Vagina (tissue), 2 donors: ENCODE results near the gene DCLRE1A. TPM values are rescaled to one million over a fixed set of nuclear protein-coding genes. Genes with fewer than 3 reads are reported as not detected.

ENCODE experiments used
- DNase-seq, 2 donors: peaks; one replicate each; pipeline ENCODE4 v3.0.0-alpha.2; 2017; ENCODE audit errors: extremely low spot score in 2 of 2
- H3K27ac ChIP-seq: fragments of 200-600 bp; sonication (generic); one replicate; pipeline ENCODE4 v1.5.1; 2019
- H3K27me3 ChIP-seq: fragments of 200-600 bp; sonication (generic); one replicate; pipeline ENCODE4 v1.5.1; 2019
- H3K36me3 ChIP-seq, 2 donors: fragments of 200-600 bp; sonication (generic); one replicate each; pipeline ENCODE4 v1.5.1; 2017 to 2019
- H3K4me1 ChIP-seq: fragments of 200-600 bp; sonication (generic); one replicate; pipeline ENCODE4 v1.5.1; 2019
- H3K4me3 ChIP-seq, 2 donors: fragments of 200-600 bp; sonication (generic); 1 replicate in 1 of 2; 2 replicates in 1 of 2; pipeline ENCODE4 v1.5.1; 2016 to 2019
- H3K9me3 ChIP-seq: fragments of 200-600 bp; sonication (generic); one replicate; pipeline ENCODE4 v1.5.1; 2019
- CTCF ChIP-seq, 3 experiments: fragments of 450-650 bp in 2 of 3; fragments of 200-600 bp in 1 of 3; sonication (generic) in 1 of 3; IDR thresholded peaks; one replicate each; pipeline ENCODE4 v1.5.1; 2017 to 2019; ENCODE audit warnings: antibody characterized with exemption in 3 of 3, mild to moderate bottlenecking in 2 of 3, moderate library complexity in 2 of 3
- POLR2A ChIP-seq, 2 donors: fragments of 450-650 bp; IDR thresholded peaks; one replicate each; pipeline ENCODE4 v1.6.1; 2017; ENCODE audit warnings: antibody characterized with exemption in 2 of 2, mild to moderate bottlenecking in 2 of 2, moderate library complexity in 2 of 2
- POLR2AphosphoS5 ChIP-seq, 2 donors: sonication (generic); formaldehyde crosslinking; IDR thresholded peaks; one replicate each; pipeline ENCODE4 v1.9.0; 2017; ENCODE audit warnings: antibody characterized with exemption in 2 of 2, mild to moderate bottlenecking in 2 of 2, low read depth in 1 of 2; ENCODE audit not compliant: insufficient read depth in 1 of 2
- intact Hi-C: fragments of 100-400 bp; cut with DNase I; formaldehyde crosslinking; loops from one replicate; pipeline ENCODE4 v1.15.1; 2023
- total RNA-seq: library from RNA; depleted of rRNA; stranded (reverse); fragments of >200 nt; gene quantifications from one replicate; pipeline ENCODE4 v1.2.3, GENCODE V29; 2016

Gene DCLRE1A
- 3.9 TPM for total RNA-seq

GRCh38 chr10:113854013-113854760 lies at the start of gene DCLRE1A, which contains the start of gene NHLRC2:
Gene DCLRE1A (minus strand): TSS chr10:113854082. CDS start chr10:113853182, 900 bp downstream.
Gene NHLRC2 (plus strand): TSS chr10:113854661. CDS start chr10:113854873, 212 bp downstream.
- TF ChIP-seq POLR2AphosphoS5 (IDR thresholded peaks at IDR 0.05; ENCODE audit: insufficient read depth in 1 of 2, low read depth in 1 of 2) (peak in 1 of 2 donors; percentile 39), POLR2A (IDR thresholded peaks at IDR 0.05) (no peak)
- peak within 1 kb of the TSS; percentile 90 for H3K27ac ChIP-seq
- peak within 1 kb of the TSS; percentile 75 to 95 for H3K4me3 ChIP-seq
- no peaks in the 10 kb centered on the region for H3K36me3 ChIP-seq
- H3K9me3 ChIP-seq = no peaks in the 10 kb centered on the region
- no peak for DNase-seq
- intact Hi-C loops = no loop called here
- H3K27me3 ChIP-seq = no peaks in the 10 kb centered on the region
- peaks cover 46% of the 10 kb centered on the region for H3K4me1 ChIP-seq

- Histone ChIP-seq H3K4me1 (no peaks in the 10 kb centered on the region), H3K27me3 (no peaks in the 10 kb centered on the region), H3K27ac (no peak overlapping the region), H3K4me3 (no peak overlapping the region), H3K36me3 (peaks cover 0 to 15% of the 10 kb centered on the region in 2 donors), H3K9me3 (no peaks in the 10 kb centered on the region)
- no peak for DNase-seq
- intact Hi-C loops = no loop called here
- no peak for TF ChIP-seq POLR2AphosphoS5 (IDR thresholded peaks at IDR 0.05; ENCODE audit: insufficient read depth in 1 of 2, low read depth in 1 of 2)
- no peak for TF ChIP-seq POLR2A (IDR thresholded peaks at IDR 0.05)
- TF ChIP-seq CTCF (IDR thresholded peaks at IDR 0.05) = no peak
Observed at GRCh38 chr10:113899952-113900598, 46.2 kb upstream of the DCLRE1A start.

GRCh38 chr10:113897693-113898618 lies 44.1 kb upstream of the DCLRE1A start:
- H3K9me3 ChIP-seq = no peaks in the 10 kb centered on the region
- no peak overlapping the region for H3K4me3 ChIP-seq
- no peaks in the 10 kb centered on the region for H3K27me3 ChIP-seq
- H3K27ac ChIP-seq = no peak overlapping the region
- TF ChIP-seq POLR2A (IDR thresholded peaks at IDR 0.05) (no peak), POLR2AphosphoS5 (IDR thresholded peaks at IDR 0.05; ENCODE audit: insufficient read depth in 1 of 2, low read depth in 1 of 2) (no peak), CTCF (IDR thresholded peaks at IDR 0.05) (no peak)
- peaks cover 0 to 9% of the 10 kb centered on the region in 2 donors for H3K36me3 ChIP-seq
- intact Hi-C loops = no loop called here
- H3K4me1 ChIP-seq = no peaks in the 10 kb centered on the region
- no peak for DNase-seq

GRCh38 chr10:113895018-113895417 lies 41.1 kb upstream of the DCLRE1A start:
- no peak overlapping the region for H3K4me3 ChIP-seq
- no peaks in the 10 kb centered on the region for H3K4me1 ChIP-seq
- TF ChIP-seq CTCF (IDR thresholded peaks at IDR 0.05) (no peak), POLR2AphosphoS5 (IDR thresholded peaks at IDR 0.05; ENCODE audit: insufficient read depth in 1 of 2, low read depth in 1 of 2) (no peak), POLR2A (IDR thresholded peaks at IDR 0.05) (no peak)
- intact Hi-C loops = no loop called here
- DNase-seq = no peak
- H3K27me3 ChIP-seq = no peaks in the 10 kb centered on the region
- no peaks in the 10 kb centered on the region for H3K9me3 ChIP-seq
- no peak overlapping the region for H3K27ac ChIP-seq
- H3K36me3 ChIP-seq = peaks cover 0 to 9% of the 10 kb centered on the region in 2 donors

- no peak for TF ChIP-seq POLR2AphosphoS5 (IDR thresholded peaks at IDR 0.05; ENCODE audit: insufficient read depth in 1 of 2, low read depth in 1 of 2)
- no peak for TF ChIP-seq CTCF (IDR thresholded peaks at IDR 0.05)
- no peak for TF ChIP-seq POLR2A (IDR thresholded peaks at IDR 0.05)
- no peak overlapping the region for H3K27ac ChIP-seq
- H3K4me1 ChIP-seq = no peaks in the 10 kb centered on the region
- no peaks in the 10 kb centered on the region for H3K27me3 ChIP-seq
- peaks cover 0 to 9% of the 10 kb centered on the region in 2 donors for H3K36me3 ChIP-seq
- DNase-seq = no peak
- no peaks in the 10 kb centered on the region for H3K9me3 ChIP-seq
- intact Hi-C loops = no loop called here
- no peak overlapping the region for H3K4me3 ChIP-seq
Observed at GRCh38 chr10:113894581-113894980, 40.7 kb upstream of the DCLRE1A start.
